G401.6 (cell line): ENCODE measurements around the gene RNF187.
A peak's percentile ranks its signal among the peaks of the same experiment; 100 is the strongest.

Experiments
- FAIRE-seq: peaks from 2 replicates; lab custom pipeline; 2012; peaks lifted over from hg19 to GRCh38; lab: Jason Lieb, UNC

Gene RNF187

DNA sequence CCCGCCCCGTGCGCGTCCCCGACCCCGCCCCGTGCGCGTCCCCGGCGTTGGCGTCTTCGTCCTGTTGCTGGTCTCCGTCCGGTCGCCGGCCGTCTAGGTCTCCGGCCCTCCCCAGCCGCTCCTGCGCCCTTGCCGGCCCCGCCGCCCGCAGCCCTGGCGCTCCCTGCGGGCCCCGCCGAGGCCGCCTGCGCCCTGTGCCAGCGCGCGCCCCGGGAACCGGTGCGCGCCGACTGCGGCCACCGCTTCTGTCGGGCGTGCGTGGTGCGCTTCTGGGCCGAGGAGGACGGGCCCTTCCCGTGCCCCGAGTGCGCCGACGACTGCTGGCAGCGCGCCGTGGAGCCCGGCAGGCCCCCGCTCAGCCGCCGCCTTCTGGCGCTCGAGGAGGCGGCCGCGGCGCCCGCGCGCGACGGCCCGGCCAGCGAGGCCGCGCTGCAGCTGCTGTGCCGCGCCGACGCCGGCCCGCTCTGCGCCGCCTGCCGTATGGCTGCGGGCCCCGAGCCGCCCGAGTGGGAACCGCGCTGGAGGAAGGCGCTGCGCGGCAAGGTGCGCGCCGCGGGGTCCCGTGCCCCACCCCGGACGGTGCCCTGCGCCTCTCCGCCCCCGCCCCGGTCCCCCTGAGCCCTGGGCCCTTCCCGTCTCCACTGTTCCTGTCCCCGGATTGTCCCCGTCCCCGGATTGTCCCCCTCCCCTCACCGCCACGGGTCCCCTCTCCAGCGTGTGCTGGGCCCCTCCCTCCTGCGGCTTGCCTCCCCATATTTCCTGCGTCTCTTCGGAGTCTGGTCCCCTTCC is at the start of gene RNF187:
RNF187 (plus strand) TSS at position 47 of the 789 bp plus-strand sequence.
- FAIRE-seq = no peak

DNA sequence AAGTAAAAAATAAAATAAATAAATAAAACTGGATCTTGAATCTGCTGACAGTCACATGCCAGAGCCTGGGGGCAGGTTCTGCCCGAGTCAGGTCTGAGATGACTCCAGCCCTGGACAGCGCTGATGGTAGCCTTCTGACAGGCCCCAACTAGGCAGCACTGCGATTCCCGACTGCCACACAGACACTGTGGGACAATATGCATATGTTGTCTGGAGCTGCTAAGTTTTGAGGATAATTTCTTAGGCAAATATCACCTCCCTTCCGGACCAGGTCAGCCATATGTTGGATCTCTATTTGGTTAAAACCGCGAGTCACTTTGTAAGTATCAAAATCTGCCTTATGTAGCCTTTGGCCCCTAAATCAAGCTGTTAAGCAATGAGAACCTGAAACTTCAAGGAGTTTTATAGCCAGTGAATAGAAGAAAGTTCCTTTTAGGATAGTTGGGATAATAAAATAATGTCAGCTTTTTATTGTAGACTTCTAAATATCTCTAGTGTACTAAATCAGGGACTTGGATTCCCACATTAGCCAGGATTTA is 49.7 kb upstream of the RNF187 start:
- FAIRE-seq = no peak

GRCh38 chr1:228438266-228438665 is 48.9 kb upstream of the RNF187 start:
- no peak for FAIRE-seq

DNA sequence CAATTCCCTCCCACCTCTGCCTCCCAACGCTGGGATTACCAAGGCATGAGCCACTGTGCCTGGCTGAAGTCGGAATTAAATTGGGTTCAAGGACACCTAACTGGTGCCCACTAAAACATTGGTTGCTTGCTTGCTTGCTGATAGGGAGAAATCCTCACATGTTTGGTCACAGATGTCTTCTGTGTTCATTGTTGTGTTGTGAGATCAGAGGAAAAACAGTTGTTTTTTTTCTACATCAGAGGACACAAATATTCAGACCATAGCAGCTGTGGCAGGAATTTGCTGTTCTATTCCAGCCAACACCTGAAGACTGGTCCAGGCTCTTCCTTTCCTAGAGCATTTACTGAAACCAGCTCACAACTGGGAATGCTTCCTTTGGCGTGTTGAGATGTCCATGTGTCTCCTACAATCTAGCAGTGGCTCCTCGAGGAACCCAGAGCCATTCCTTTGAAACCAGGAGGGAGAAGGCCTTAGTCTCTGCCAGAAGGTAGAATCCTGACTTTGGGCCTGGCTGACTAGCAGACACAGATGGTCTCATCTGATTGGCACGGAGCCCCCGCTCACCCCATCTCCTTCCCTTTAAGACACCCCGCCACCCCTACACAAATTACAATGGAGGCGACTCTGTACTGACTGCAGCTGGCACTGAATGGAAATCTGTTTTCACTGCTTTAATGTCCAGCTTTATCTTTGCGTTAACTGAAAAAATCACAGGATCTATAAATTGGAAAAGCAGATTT is 46.3 kb upstream of the RNF187 start:
- no peak for FAIRE-seq

DNA sequence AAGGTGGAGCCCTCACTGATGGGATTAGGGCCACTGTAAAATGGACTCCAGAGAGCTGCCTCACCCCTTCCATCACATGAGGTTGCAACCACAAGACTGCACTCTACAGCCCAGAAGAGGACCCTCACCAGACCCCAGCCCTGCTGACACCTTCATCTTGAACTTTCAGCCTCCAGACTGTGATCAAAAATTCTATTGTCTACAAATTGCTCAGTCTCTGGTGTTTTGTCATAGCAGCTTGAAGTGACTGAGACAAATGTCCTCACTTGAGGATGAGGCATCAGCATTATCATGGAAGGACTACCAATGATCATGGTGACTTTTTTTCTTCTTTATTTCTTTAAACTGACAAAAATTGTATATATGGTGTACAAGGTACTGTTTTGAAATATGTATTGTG is 43.8 kb upstream of the RNF187 start:
- FAIRE-seq = no peak

- no peak for FAIRE-seq
These were observed 41.7 kb upstream of the RNF187 start for GRCh38 chr1:228445490-228445842.

- FAIRE-seq = no peak
These were observed 41.1 kb upstream of the RNF187 start for GRCh38 chr1:228445843-228446650.

DNA sequence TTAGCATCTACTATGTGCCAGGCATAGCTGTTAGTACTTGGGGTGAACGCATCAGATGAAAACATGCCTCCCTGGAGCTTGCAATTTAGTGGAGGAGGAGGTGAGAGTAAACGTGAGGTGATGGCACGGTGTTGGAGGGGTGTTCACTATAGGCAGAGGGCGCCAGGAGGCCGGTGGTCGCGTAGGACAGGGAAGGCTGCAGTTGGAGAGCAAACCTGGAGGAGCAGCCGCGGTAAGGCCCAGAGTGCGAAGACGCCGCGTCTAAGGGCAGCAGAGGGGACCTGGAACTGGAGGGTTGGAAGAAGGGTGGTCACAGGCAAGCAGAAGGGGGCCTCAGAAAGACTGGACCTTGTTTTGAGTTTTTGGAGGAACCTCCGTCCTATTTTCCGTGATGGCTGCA is 40.3 kb upstream of the RNF187 start:
- FAIRE-seq = no peak

- no peak for FAIRE-seq
These were observed 38.8 kb upstream of the RNF187 start for GRCh38 chr1:228448372-228448771.

GRCh38 chr1:228450200-228450599 is 37.0 kb upstream of the RNF187 start:
- no peak for FAIRE-seq

DNA sequence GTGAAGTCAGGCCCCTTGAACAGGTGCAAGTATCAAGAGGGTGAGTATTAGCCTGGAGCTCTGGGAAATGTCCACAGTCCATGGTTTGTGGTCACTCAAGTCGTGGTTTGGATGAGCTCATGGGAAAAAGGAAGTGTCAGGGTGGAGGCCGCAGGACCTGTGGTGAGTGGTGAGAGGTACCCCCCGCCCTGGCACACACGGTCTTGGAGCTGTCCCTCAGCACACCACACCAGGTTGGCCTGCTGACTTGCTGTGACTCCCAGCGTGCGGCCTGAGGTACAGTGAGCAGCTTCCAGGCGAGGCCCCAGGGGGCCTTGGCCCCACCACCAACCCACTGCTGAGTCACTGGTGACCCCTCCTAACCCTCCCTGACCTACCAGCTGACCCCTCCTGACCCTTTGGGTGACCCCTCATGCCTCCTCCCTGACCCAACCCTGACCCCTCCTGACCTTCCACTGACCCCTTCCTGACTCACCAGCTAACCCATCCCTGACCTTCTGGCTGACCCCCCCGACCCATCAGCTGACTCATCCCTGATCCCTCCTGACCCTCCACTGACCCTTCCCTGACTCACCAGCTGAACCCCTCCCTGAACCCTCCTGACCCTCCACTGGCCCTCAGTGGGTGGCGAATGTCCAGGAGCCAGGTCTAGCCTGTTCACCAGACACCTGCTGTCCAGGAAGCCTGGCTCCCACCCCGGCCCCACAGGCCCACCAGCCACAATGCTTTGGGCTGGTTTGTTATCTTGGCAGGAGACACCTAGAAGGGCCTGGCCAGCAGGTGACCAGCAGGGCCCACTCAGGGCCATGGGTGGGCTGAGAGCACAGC is 34.8 kb upstream of the RNF187 start:
- no peak for FAIRE-seq

DNA sequence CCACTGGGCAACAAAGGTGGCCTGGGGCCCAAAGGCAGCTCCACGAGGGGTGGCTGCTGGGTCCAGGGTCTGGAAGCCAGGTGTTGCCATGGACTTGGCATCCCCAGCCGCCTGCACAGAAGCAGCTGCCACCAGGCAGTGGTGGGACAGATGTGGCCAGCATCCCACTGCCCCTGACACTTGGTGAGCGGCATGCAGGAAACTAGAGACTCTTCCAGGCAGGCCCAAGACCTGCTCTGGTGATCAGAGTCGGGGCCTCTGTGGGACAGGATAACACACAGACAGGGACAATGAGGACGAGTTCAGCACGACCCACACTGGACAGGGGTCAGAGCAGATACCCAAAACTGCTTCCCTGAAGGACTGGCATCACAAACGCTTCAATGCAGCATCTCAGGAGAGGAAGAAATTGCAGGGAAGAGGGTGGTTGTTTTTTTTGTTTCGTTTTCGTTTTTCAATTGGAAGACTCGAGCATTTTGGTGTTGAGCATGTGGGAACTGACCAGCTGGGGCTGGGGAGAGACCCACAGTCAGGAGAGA is 34.1 kb upstream of the RNF187 start:
- FAIRE-seq = no peak

GRCh38 chr1:228453614-228454013 is 33.6 kb upstream of the RNF187 start:
- no peak for FAIRE-seq

DNA sequence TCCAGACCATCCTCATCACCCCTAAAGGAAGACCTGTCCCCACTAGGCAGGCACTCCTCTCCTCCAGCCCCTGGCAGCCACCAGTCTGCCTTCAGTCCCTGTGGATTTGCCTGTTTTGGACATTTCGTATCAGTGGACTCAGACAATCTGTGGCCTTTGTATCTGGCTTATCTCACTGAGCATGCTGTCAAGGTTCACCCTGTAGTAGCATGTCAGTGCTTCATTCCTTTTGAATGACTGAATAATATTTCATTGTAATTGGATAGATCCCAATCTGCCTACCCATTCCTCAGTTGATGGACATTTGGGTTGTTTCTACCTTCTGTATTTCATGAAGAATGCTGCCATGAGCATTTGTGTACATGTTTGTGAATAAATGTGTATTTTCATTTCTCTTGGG is 32.9 kb upstream of the RNF187 start:
- FAIRE-seq = no peak

GRCh38 chr1:228455715-228456114 is 31.5 kb upstream of the RNF187 start:
- no peak for FAIRE-seq

DNA sequence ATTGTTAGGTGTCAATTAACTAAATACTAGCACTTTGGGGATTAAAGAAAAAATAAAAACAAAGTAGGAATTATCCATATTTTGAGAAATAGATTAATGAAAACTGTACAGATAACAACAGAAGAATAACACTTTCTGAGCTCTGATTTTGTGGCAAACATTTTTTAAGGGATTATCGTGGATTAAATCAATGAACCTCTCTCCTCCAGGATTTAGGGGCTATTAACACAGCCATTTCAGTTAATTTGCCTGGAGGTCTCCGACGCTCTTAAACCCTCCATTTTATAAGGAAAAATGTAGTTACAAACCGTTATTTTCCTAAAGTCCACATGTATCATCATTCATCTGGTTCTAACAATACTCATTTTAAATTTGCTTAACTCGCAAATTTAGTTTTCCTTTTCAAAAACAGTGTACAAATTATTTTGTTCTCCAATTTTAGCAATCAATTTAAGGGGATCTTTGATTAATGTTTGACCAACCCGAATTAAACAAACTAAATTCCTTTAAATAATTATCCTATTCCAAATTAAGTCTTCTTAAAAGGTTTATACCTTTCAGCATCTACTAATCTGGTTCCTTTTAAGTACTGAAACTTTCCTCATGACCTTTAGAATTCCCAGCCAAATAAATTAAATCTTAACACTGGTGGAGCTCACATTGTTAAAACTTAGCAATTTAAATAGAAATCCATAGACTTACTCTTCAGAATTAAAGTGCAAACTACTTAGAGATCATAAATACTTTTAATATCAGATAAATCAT is 30.7 kb upstream of the RNF187 start:
- no peak for FAIRE-seq

GRCh38 chr1:228457017-228457395 is 30.2 kb upstream of the RNF187 start:
- no peak for FAIRE-seq

DNA sequence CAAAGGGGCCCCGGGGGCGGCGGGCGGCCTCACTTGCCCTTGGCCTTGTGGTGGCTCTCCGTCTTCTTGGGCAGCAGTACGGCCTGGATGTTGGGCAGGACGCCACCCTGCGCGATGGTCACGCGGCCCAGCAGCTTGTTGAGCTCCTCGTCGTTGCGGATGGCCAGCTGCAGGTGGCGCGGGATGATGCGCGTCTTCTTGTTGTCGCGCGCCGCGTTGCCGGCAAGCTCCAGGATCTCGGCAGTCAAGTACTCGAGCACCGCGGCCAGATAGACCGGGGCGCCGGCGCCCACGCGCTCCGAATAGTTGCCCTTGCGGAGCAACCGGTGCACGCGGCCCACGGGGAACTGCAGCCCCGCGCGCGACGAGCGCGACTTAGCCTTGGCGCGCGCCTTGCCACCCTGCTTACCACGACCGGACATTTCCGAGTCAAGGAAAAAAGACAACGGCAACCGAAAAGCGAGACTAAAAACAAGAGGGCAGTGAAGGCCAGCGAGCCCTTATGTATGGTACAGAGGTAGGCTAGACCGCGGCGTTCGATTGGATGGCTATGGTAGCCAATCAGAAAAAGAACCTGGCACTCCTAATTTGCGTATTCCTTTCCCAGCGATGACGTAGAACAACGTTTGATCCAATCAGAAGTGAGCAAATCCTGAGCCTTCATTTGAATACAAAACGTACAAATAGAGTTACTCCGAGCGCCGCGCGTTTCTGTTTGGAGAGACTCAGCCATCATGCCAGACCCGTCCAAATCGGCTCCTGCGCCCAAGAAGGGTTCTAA is 29.6 kb upstream of the RNF187 start:
- FAIRE-seq = peak; percentile 98

DNA sequence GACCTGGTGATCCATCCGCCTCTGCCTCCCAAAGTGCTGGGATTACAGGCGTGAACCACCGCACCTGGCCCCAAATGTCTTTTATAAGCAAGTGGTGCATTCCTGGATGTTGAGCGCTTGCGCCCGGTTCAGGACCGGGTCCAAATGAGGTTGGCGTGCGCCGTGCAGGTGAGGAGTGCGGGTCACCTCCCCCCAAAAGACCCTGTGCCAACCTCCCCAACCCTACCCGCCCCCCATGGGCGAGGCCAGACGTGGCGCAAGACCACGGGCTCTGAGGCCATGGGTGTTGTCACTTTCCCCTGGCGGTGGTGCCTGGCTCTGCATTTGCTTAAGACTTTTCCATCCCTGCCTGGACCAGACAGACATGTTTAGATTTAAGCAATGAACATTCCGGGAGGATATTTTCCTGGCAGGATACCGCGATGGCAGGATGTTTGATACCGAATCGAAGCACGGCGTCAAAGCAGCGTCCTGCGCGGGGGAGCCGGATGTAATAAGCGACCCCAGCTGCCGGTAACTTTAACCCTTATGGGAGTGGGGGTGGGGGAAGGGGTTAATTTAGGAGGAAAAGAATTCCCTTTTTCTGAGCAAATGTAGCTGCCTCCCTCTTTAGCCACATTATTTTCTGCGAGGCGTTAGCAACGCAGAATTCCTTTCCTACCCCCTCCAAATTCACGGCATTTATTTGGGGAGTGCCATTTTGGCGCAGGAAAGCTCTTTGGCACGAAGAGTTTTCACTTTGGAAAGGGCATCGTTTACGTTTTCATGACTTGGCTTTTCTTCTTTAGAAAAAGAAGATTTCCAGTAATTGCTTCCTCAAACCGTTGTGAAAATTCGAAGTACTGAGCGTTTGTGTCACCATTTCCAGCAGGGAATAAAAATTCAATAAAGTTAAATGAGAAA is 27.8 kb upstream of the RNF187 start:
- FAIRE-seq = no peak
